Neural cell (in vitro differentiated cells): ENCODE measurements around the gene BTG2.

Experiments used
- EP300 ChIP-seq: fragments of 450-650 bp; conservative IDR thresholded peaks from 2 replicates; pipeline ENCODE4 v1.6.1; 2014; ENCODE audit warnings: antibody characterized with exemption, mild to moderate bottlenecking, moderate library complexity; ENCODE audit not compliant: poor library complexity, severe bottlenecking
- EZH2 ChIP-seq: fragments of 200-600, 300-800 bp; shearing (Covaris generic), sonication (generic); IDR thresholded peaks from 2 replicates; pipeline ENCODE4 v1.6.1; 2014; ENCODE audit warnings: antibody characterized with exemption, low read length, borderline replicate concordance, mild to moderate bottlenecking; ENCODE audit not compliant: insufficient read depth, poor library complexity, severe bottlenecking
- MXI1 ChIP-seq: fragments of 450-650 bp; conservative IDR thresholded peaks from 2 replicates; pipeline ENCODE4 v1.6.1; 2014; ENCODE audit warnings: antibody characterized with exemption, mild to moderate bottlenecking; ENCODE audit not compliant: poor library complexity, severe bottlenecking
- POLR2AphosphoS5 ChIP-seq: IDR thresholded peaks from 2 replicates; pipeline ENCODE4 v1.6.1; 2012
- RAD21 ChIP-seq: fragments of 450-650 bp; conservative IDR thresholded peaks from 2 replicates; pipeline ENCODE4 v1.6.1; 2014; ENCODE audit warnings: antibody characterized with exemption, mild to moderate bottlenecking, moderate library complexity
- SMC3 ChIP-seq: fragments of 450-650 bp; conservative IDR thresholded peaks from 2 replicates; pipeline ENCODE4 v1.6.1; 2014; ENCODE audit warnings: antibody characterized with exemption, mild to moderate bottlenecking, moderate library complexity; ENCODE audit not compliant: poor library complexity
- TAF1 ChIP-seq: IDR thresholded peaks from 2 replicates; pipeline ENCODE4 v1.6.1; 2012; ENCODE audit warnings: low read depth
- TF ChIP-seq, protein P1 (sequence below): fragments of 450-650 bp; IDR thresholded peaks from 2 replicates; pipeline ENCODE4 v1.5.1; 2014; ENCODE audit warnings: antibody characterized with exemption, mild to moderate bottlenecking, moderate library complexity; ENCODE audit not compliant: poor library complexity, severe bottlenecking
- TF ChIP-seq, protein P2 (sequence below): IDR thresholded peaks from 2 replicates; pipeline ENCODE4 v1.6.1; 2012; ENCODE audit warnings: borderline replicate concordance

DNA sequence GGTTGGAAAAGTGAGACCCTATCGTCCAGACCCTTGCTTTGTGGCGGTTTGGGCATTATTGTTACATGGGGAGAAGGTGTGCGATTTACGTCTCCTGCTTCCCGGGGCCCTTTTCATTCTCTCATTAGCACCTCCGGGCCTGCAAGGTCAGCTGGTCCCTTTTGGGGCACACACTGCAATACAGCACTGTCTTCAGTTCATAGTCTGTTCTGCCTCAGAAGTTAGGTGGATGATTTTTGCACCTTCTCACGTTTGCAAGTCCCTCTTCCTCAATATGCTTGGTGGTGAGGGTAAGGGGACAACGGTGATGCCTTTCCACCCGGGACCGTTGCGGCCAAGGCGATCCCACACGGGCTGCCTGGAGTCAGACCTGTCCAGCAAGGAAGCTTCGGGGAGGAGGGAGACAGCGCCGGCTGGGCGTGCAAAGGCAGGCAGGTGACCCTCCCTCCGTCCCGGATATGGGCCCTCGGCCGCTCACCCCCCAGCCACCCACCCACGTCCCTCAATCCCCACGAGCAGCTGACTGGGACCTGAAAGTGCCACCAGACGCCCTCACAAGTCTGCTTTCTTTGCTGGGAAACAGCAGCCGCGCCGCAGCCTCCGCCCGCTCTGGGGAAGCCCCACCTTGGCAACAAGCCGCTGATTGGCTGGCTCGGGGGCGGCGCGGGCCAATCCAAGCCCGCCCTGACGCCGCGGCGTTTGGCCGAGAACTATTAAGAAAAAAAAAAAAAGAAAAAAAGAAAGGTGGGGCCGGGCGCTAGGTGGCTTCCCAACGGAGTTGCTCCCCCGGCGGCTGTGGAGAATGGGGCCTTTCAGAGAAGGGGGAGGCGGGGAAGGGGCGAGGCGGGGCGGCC, 21.7 kb downstream of the BTG2 start:
- no peak for TF ChIP-seq RAD21
- TF ChIP-seq, protein P1, sequence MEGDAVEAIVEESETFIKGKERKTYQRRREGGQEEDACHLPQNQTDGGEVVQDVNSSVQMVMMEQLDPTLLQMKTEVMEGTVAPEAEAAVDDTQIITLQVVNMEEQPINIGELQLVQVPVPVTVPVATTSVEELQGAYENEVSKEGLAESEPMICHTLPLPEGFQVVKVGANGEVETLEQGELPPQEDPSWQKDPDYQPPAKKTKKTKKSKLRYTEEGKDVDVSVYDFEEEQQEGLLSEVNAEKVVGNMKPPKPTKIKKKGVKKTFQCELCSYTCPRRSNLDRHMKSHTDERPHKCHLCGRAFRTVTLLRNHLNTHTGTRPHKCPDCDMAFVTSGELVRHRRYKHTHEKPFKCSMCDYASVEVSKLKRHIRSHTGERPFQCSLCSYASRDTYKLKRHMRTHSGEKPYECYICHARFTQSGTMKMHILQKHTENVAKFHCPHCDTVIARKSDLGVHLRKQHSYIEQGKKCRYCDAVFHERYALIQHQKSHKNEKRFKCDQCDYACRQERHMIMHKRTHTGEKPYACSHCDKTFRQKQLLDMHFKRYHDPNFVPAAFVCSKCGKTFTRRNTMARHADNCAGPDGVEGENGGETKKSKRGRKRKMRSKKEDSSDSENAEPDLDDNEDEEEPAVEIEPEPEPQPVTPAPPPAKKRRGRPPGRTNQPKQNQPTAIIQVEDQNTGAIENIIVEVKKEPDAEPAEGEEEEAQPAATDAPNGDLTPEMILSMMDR = no peak
- TF ChIP-seq EP300 = peak; percentile 68
- TF ChIP-seq SMC3 = no peak
- no peak for TF ChIP-seq EZH2
- TF ChIP-seq TAF1 = peak; percentile 75
- TF ChIP-seq POLR2AphosphoS5 = peak; percentile 65
- peak; percentile 26 for TF ChIP-seq MXI1
- TF ChIP-seq, protein P2, sequence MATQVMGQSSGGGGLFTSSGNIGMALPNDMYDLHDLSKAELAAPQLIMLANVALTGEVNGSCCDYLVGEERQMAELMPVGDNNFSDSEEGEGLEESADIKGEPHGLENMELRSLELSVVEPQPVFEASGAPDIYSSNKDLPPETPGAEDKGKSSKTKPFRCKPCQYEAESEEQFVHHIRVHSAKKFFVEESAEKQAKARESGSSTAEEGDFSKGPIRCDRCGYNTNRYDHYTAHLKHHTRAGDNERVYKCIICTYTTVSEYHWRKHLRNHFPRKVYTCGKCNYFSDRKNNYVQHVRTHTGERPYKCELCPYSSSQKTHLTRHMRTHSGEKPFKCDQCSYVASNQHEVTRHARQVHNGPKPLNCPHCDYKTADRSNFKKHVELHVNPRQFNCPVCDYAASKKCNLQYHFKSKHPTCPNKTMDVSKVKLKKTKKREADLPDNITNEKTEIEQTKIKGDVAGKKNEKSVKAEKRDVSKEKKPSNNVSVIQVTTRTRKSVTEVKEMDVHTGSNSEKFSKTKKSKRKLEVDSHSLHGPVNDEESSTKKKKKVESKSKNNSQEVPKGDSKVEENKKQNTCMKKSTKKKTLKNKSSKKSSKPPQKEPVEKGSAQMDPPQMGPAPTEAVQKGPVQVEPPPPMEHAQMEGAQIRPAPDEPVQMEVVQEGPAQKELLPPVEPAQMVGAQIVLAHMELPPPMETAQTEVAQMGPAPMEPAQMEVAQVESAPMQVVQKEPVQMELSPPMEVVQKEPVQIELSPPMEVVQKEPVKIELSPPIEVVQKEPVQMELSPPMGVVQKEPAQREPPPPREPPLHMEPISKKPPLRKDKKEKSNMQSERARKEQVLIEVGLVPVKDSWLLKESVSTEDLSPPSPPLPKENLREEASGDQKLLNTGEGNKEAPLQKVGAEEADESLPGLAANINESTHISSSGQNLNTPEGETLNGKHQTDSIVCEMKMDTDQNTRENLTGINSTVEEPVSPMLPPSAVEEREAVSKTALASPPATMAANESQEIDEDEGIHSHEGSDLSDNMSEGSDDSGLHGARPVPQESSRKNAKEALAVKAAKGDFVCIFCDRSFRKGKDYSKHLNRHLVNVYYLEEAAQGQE = peak; percentile 49
